Effector memory CD8-positive, alpha-beta T cell (primary cell): Measurements from ENCODE around the gene ARX.

Source experiments
- ATAC-seq: fragments of 150-1000 bp; cut with Tn5 transposase; replicated peaks from 2 replicates; pipeline ENCODE4 v1.10.0; 2021; ENCODE audit warnings: mild to moderate bottlenecking, moderate library complexity
- DNase-seq, 3 experiments: peaks; one replicate each; pipeline ENCODE4 v3.0.0; 2021
- H3K27ac Mint-ChIP-seq, 2 donors: one replicate each; pipeline ENCODE4 v1.8.0; 2022; ENCODE audit warnings: mild to moderate bottlenecking in 2 of 2, mixed read lengths in 2 of 2, moderate library complexity in 2 of 2
- H3K27me3 Mint-ChIP-seq, 2 donors: one replicate each; pipeline ENCODE4 v1.8.0; 2022; ENCODE audit warnings: mixed read lengths in 2 of 2
- H3K36me3 Mint-ChIP-seq: one replicate; pipeline ENCODE4 v1.8.0; 2022; ENCODE audit warnings: mild to moderate bottlenecking, moderate library complexity, mixed read lengths; ENCODE audit not compliant: insufficient read depth
- H3K4me1 Mint-ChIP-seq, 2 donors: one replicate each; pipeline ENCODE4 v1.8.0; 2022; ENCODE audit warnings: low read depth in 2 of 2, mixed read lengths in 2 of 2
- H3K4me3 Mint-ChIP-seq, 2 donors: one replicate each; pipeline ENCODE4 v1.8.0; 2022; ENCODE audit warnings: mild to moderate bottlenecking in 2 of 2, mixed read lengths in 2 of 2, moderate library complexity in 2 of 2
- H3K9me3 Mint-ChIP-seq, 2 donors: one replicate each; pipeline ENCODE4 v1.8.0; 2022; ENCODE audit warnings: mixed read lengths in 2 of 2
- total RNA-seq, 9 experiments: gene quantifications; one replicate each; lab custom pipeline; 2026; lab: John Stamatoyannopoulos, UW

ARX gene
- total RNA-seq: 0 to 0.11 (median 0) reads per million in 9 experiments

DNA sequence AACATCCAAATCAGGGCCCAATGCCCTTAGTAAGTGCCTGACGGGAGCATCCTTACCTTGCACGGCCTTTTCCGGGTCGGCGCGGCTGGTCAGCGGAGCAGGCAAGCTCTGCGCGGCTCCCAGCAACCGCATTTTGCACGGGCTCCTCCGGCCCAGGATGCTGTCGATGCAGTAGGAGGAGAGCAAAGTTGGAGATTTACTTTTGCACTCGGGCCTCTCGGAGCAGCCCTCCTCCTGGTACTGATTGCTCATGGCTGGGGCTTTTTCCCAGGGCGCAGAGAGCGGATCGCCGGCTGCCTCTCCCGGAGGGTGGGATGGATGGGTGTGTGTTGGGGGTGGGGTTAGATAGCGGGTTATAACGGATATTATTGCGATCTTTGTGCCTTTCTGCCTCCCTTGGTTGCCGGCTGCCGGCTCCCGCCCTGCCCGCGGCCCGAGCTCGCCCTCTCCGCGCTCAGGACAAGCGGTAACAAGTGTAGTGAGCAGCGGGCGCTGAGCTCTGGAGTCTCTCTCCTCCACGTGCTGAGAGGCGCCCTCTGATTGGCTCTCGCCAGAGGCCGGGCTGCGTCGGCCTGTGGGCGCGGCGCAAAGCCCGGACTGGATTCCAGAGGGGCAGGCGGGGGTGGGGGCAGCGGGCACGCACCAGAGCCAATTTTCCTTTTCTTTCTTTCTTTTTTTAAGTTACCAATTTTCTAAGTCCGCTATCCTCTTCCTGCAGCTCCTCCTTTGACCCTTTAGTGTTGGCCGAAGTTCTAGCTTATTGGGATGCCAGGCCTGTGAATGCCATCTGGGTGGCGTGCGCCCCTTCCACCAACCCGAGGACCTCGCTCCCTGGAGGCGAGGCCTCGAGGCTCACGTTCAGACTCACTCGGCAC lies at the start of gene ARX:
TSS of gene ARX (minus strand) at position 480 of the 875 bp plus-strand sequence. CDS start at position 252, 228 bp downstream.
- Mint-ChIP-seq H3K27me3 (peaks cover 47 to 83% of the 10 kb centered on the region in 2 donors), H3K9me3 (no peaks in the 10 kb centered on the region), H3K4me3 (peak within 1 kb of the TSS; percentile 46 to 61), H3K36me3 (peaks cover 10% of the 10 kb centered on the region), H3K4me1 (peaks cover 12 to 19% of the 10 kb centered on the region in 2 donors), H3K27ac (no peak within 1 kb of the TSS)
- DNase-seq (no peak), ATAC-seq (no peak)

DNA sequence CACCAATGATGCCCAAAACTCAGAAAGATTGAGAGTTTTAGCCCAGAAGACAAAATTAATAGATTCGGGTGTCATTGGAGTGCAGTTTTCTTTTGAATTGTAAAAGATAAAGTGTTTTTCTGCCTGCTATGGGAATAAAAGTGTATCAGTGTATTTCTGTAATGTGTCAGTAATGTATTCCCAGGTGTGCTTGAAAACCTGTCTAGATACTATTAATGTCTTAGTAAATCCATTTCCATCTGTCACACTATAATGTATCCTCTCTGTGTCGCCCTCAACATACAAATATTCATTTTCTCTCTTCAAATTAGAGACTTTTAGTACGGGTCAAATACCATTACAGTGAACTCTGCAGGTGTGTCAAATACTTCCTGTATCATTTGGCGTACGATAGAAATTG lies 43.5 kb upstream of the ARX start:
- Mint-ChIP-seq H3K27me3 (no peaks in the 10 kb centered on the region), H3K27ac (no peak overlapping the region), H3K4me1 (no peaks in the 10 kb centered on the region), H3K4me3 (no peak overlapping the region), H3K36me3 (no peaks in the 10 kb centered on the region), H3K9me3 (no peaks in the 10 kb centered on the region)
- no peak for DNase-seq
- no peak for ATAC-seq

DNA sequence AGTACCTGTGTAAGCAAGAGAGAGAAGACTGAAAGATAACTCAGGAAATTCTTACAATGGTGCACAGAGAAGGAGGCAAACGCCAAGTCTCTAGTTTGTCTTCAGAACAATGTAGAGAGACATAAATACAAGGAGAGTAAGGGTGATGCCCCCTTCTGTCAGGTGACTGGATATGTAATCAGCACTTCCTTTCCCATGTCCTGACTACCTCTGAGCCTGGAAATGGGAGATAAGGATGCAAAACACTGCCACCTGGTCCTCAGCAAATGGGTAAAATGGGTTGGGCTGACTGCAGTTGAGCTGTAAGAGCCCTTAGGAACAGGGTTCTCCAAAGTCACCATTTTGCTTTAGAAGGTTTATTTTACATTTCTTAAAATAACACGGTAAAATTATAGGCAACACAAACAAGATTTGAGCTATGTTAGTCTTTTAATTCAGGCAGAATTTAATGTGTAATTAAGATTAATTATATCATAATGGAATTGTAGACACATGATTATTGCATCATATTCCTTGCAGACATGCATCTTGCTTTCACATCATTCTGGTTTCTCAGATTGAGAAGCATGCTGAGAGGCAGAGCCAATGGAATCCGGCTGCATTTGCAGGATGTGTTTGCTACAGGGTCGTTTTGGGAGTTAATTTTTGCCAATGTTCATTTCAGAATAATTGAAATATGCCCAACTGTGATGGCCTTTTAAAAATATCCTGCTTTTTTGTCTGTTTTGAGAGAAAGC lies 37.2 kb upstream of the ARX start:
- peaks cover 2% of the 10 kb centered on the region in 2 donors for H3K4me1 Mint-ChIP-seq
- no peak for ATAC-seq
- no peaks in the 10 kb centered on the region for H3K9me3 Mint-ChIP-seq
- H3K27ac Mint-ChIP-seq: no peak overlapping the region
- DNase-seq: no peak
- peaks cover 0 to 8% of the 10 kb centered on the region in 2 donors for H3K27me3 Mint-ChIP-seq
- no peaks in the 10 kb centered on the region for H3K36me3 Mint-ChIP-seq
- H3K4me3 Mint-ChIP-seq: no peak overlapping the region

DNA sequence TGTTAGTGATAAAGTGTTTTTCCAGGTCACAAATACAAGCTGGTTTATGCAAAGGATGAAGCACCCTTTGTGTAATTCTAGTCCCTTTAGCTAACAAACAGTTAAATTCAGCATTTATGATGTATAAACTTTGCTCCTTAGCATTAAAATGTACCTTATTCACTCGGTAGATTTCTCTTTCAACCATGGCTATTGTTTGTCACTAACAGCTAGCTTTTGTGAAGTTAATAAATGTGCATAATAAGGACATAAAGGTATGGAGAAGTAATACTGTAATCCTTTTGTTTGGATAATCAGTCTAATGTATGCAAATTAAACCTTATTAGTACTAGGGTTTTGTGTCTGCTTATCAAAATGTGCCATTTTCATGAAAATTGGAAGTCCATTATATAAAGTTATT lies 34.2 kb upstream of the ARX start:
- Mint-ChIP-seq H3K27ac (no peak overlapping the region), H3K4me1 (peaks cover 2 to 4% of the 10 kb centered on the region in 2 donors), H3K4me3 (no peak overlapping the region), H3K9me3 (no peaks in the 10 kb centered on the region), H3K36me3 (no peaks in the 10 kb centered on the region), H3K27me3 (peaks cover 0 to 8% of the 10 kb centered on the region in 2 donors)
- DNase-seq (no peak), ATAC-seq (no peak)

- Mint-ChIP-seq H3K4me3 (no peak overlapping the region), H3K4me1 (peaks cover 2 to 4% of the 10 kb centered on the region in 2 donors), H3K27me3 (peaks cover 0 to 8% of the 10 kb centered on the region in 2 donors), H3K36me3 (no peaks in the 10 kb centered on the region), H3K27ac (no peak overlapping the region), H3K9me3 (no peaks in the 10 kb centered on the region)
- DNase-seq (no peak), ATAC-seq (no peak)
These were observed 33.6 kb upstream of the ARX start for GRCh38 chrX:25049357-25049756.

GRCh38 chrX:25048178-25048577 lies 32.4 kb upstream of the ARX start:
- no peaks in the 10 kb centered on the region for H3K9me3 Mint-ChIP-seq
- no peak overlapping the region for H3K4me3 Mint-ChIP-seq
- DNase-seq: no peak
- no peaks in the 10 kb centered on the region for H3K36me3 Mint-ChIP-seq
- H3K27ac Mint-ChIP-seq: no peak overlapping the region
- ATAC-seq: no peak
- H3K4me1 Mint-ChIP-seq: peaks cover 2 to 4% of the 10 kb centered on the region in 2 donors
- peaks cover 0 to 8% of the 10 kb centered on the region in 2 donors for H3K27me3 Mint-ChIP-seq

GRCh38 chrX:25043192-25043591 lies 27.4 kb upstream of the ARX start:
- Mint-ChIP-seq H3K27ac (no peak overlapping the region), H3K27me3 (no peaks in the 10 kb centered on the region), H3K4me3 (no peak overlapping the region), H3K9me3 (no peaks in the 10 kb centered on the region), H3K36me3 (no peaks in the 10 kb centered on the region), H3K4me1 (peaks cover under 1 to 4% of the 10 kb centered on the region in 2 donors)
- ATAC-seq (no peak), DNase-seq (no peak)

GRCh38 chrX:25039036-25039435 lies 23.3 kb upstream of the ARX start:
- Mint-ChIP-seq H3K27me3 (no peaks in the 10 kb centered on the region), H3K4me3 (no peak overlapping the region), H3K27ac (no peak overlapping the region), H3K36me3 (peaks cover 2% of the 10 kb centered on the region), H3K4me1 (no peaks in the 10 kb centered on the region), H3K9me3 (no peaks in the 10 kb centered on the region)
- DNase-seq: no peak
- no peak for ATAC-seq

DNA sequence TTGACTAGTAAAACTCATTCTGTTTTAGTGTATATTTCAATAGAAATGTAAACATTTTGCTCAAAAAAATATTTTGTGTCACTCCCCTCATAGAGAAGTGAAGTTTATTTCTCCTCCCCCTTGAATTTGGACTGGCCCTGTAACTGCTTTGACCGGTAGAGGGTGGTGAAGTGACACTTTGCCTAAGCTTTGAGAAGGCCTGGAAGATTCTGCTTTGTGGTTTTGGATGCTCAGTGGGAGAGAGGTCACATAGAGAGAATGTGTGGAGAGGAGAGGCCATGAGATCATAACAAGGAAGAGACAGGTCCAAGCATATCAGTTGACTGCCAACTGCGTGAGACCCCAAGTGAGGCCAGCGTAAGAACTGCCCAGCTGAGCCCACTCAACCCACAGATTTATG lies 19.1 kb upstream of the ARX start:
- no peaks in the 10 kb centered on the region for H3K4me1 Mint-ChIP-seq
- ATAC-seq (no peak), DNase-seq (no peak)
- H3K4me3 Mint-ChIP-seq: no peak overlapping the region
- H3K36me3 Mint-ChIP-seq: peaks cover 6% of the 10 kb centered on the region
- no peaks in the 10 kb centered on the region for H3K27me3 Mint-ChIP-seq
- H3K9me3 Mint-ChIP-seq: no peaks in the 10 kb centered on the region
- H3K27ac Mint-ChIP-seq: no peak overlapping the region

GRCh38 chrX:25029288-25029825 lies 13.6 kb upstream of the ARX start:
- H3K27ac Mint-ChIP-seq: no peak overlapping the region
- H3K9me3 Mint-ChIP-seq: no peaks in the 10 kb centered on the region
- H3K4me1 Mint-ChIP-seq: no peaks in the 10 kb centered on the region
- H3K36me3 Mint-ChIP-seq: peaks cover 4% of the 10 kb centered on the region
- H3K27me3 Mint-ChIP-seq: peaks cover 16 to 31% of the 10 kb centered on the region in 2 donors
- no peak for DNase-seq
- H3K4me3 Mint-ChIP-seq: no peak overlapping the region
- no peak for ATAC-seq

DNA sequence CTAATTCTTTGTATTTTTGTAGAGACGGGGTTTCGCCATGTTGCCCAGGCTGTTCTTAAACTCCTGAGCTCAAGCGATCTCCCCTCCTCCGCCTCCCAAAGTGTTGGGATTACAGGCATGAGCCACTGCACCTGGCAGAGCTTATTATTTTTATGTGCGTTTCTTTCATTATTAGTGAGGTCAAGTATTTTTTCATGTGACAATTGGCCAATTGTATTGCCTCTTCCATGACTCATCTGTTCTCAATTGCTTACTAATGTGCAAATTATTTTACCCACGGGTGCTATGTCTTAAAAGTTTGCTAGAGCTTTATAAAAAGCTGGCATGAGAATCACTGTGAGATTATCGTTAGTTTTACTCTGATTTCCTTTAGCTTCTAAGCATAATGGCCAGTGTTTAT lies 13.0 kb upstream of the ARX start:
- ATAC-seq (no peak), DNase-seq (no peak)
- no peaks in the 10 kb centered on the region for H3K9me3 Mint-ChIP-seq
- H3K4me3 Mint-ChIP-seq: no peak overlapping the region
- peaks cover 4% of the 10 kb centered on the region for H3K36me3 Mint-ChIP-seq
- H3K27ac Mint-ChIP-seq: no peak overlapping the region
- H3K4me1 Mint-ChIP-seq: peaks cover 0 to 3% of the 10 kb centered on the region in 2 donors
- H3K27me3 Mint-ChIP-seq: peaks cover 22 to 37% of the 10 kb centered on the region in 2 donors

DNA sequence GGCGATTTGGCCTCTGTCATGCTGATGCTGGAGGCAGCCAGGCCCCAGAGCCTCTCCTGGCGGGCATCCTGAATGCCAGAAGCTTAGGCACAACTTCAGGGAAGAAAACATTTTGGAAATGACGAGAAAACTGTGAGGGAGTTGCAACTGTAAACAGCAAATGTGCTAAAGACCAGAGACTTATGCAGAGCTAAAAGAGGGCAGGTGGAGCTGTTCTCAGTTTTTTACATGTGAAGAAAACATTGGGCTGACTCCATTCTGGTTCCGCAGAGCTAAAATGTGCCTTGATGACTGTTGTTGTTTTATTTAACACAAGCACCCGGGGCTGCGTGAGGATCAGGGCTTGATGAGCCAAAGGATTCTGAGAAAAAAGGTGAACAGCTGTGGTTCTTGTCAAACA lies 10.8 kb upstream of the ARX start:
- ATAC-seq (no peak), DNase-seq (no peak)
- peaks cover 43 to 50% of the 10 kb centered on the region in 2 donors for H3K27me3 Mint-ChIP-seq
- H3K36me3 Mint-ChIP-seq: peaks cover 3% of the 10 kb centered on the region
- no peak overlapping the region for H3K27ac Mint-ChIP-seq
- peaks cover 8 to 10% of the 10 kb centered on the region in 2 donors for H3K4me1 Mint-ChIP-seq
- no peak overlapping the region for H3K4me3 Mint-ChIP-seq
- no peaks in the 10 kb centered on the region for H3K9me3 Mint-ChIP-seq

GRCh38 chrX:25025615-25026014 lies 9.8 kb upstream of the ARX start:
- Mint-ChIP-seq H3K4me1 (peaks cover 11 to 15% of the 10 kb centered on the region in 2 donors), H3K36me3 (peaks cover 3% of the 10 kb centered on the region), H3K27me3 (peaks cover 50 to 53% of the 10 kb centered on the region in 2 donors), H3K4me3 (no peak overlapping the region), H3K9me3 (no peaks in the 10 kb centered on the region), H3K27ac (no peak overlapping the region)
- ATAC-seq (no peak), DNase-seq (no peak)
